Body of pancreas (tissue), 4 donors: ENCODE results near the gene PLCB1.

Source experiments
- POLR2A ChIP-seq, 3 donors: fragments of 450-650 bp; IDR thresholded peaks; one replicate each; pipeline ENCODE4 v1.6.1; 2016; ENCODE audit warnings: antibody characterized with exemption in 3 of 3, mild to moderate bottlenecking in 2 of 3
- TF ChIP-seq, protein P1 (sequence below), 7 experiments: fragments of 450-650 bp in 4 of 7; fragments of 200-600 bp in 3 of 7; sonication (generic) in 3 of 7; IDR thresholded peaks; one replicate each; pipeline ENCODE4 v1.5.1; 2016 to 2019; ENCODE audit warnings: antibody characterized with exemption in 7 of 7

DNA sequence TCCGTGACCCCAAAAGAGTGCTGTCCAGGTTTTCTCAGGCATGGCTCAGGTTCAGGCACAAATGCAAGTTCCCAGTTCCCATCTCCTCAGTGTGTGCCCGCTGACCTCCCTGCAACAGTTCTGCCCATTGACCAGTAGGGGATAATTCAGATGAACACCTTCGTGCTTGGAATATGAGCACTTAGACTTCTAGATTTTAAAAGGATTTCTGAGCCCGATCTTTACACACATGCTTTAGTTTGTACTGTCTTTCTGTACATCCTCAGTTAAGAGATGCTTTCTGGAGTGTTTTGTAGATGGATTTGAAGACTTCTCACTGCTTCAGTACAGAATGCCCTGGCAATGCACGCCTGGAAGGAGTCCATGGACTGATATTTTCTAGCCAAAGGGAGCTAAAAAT lies 697.2 kb downstream of the PLCB1 start:
- TF ChIP-seq, protein P1, sequence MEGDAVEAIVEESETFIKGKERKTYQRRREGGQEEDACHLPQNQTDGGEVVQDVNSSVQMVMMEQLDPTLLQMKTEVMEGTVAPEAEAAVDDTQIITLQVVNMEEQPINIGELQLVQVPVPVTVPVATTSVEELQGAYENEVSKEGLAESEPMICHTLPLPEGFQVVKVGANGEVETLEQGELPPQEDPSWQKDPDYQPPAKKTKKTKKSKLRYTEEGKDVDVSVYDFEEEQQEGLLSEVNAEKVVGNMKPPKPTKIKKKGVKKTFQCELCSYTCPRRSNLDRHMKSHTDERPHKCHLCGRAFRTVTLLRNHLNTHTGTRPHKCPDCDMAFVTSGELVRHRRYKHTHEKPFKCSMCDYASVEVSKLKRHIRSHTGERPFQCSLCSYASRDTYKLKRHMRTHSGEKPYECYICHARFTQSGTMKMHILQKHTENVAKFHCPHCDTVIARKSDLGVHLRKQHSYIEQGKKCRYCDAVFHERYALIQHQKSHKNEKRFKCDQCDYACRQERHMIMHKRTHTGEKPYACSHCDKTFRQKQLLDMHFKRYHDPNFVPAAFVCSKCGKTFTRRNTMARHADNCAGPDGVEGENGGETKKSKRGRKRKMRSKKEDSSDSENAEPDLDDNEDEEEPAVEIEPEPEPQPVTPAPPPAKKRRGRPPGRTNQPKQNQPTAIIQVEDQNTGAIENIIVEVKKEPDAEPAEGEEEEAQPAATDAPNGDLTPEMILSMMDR (IDR thresholded peaks at IDR 0.05): no peak
- TF ChIP-seq POLR2A (IDR thresholded peaks at IDR 0.05): no peak
